Liver (tissue), 3 donors: Measurements from ENCODE around the gene PFKFB4.

Experiments
- EGR1 ChIP-seq, 2 donors: IDR thresholded peaks; 2 replicates each; pipeline ENCODE4 v1.6.1; 2016 to 2018; ENCODE audit warnings: antibody characterized with exemption in 2 of 2, low read depth in 2 of 2
- TAF1 ChIP-seq: conservative IDR thresholded peaks from 2 replicates; pipeline ENCODE4 v1.6.1; 2016; ENCODE audit warnings: antibody characterized with exemption, mild to moderate bottlenecking
- TF ChIP-seq, protein P1 (sequence below): fragments of 150-350 bp; IDR thresholded peaks from 2 replicates; pipeline ENCODE4 v1.5.1; 2017; ENCODE audit warnings: improper control_type of control experiment, low read depth, low read length; ENCODE audit not compliant: missing input control
- donor health status: healthy.
- donor health status: healthy.

DNA sequence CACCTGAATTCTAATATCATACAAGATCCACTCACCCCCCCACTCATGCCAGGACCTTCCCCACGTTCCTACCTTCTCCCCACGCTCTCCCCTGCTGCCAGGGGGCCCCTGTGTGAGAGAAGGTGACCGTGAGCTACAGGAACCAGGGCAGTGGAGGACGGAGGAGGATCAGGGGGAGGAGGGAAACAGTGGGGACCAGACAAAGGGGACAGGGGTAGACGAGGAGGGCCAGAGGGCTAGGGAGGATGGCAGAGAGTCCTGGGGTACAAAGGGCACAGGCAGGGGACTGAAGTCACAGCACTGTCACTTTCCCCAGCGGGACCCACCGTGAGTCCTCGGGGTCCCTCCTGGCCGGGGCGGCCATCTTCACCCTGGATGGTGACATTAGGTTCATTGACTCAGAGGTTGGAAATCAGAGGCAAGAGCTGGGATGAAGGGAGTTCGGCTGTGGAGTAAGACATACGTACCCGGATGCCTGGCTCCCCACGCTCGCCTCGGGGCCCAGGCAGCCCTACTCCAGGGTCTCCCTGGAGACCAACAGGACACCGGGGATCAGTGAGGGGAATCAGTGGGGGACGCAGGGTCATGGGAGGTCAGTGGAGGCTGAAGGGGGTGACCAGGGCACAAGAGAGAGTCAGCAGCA lies 13.3 kb upstream of the PFKFB4 start:
- TF ChIP-seq, protein P1, sequence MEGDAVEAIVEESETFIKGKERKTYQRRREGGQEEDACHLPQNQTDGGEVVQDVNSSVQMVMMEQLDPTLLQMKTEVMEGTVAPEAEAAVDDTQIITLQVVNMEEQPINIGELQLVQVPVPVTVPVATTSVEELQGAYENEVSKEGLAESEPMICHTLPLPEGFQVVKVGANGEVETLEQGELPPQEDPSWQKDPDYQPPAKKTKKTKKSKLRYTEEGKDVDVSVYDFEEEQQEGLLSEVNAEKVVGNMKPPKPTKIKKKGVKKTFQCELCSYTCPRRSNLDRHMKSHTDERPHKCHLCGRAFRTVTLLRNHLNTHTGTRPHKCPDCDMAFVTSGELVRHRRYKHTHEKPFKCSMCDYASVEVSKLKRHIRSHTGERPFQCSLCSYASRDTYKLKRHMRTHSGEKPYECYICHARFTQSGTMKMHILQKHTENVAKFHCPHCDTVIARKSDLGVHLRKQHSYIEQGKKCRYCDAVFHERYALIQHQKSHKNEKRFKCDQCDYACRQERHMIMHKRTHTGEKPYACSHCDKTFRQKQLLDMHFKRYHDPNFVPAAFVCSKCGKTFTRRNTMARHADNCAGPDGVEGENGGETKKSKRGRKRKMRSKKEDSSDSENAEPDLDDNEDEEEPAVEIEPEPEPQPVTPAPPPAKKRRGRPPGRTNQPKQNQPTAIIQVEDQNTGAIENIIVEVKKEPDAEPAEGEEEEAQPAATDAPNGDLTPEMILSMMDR = no peak
- TF ChIP-seq EGR1 (IDR thresholded peaks at IDR 0.05; ENCODE audit: low read depth in 2 of 2) (no peak), TAF1 (no peak)
